ENCODE results near the gene GXYLT2.
"Not testable (repeated sequence)": the region's sequence is repeated elsewhere in the genome, so short reads cannot be mapped to it uniquely, and the experiment has no call there.

The GXYLT2 gene

DNA sequence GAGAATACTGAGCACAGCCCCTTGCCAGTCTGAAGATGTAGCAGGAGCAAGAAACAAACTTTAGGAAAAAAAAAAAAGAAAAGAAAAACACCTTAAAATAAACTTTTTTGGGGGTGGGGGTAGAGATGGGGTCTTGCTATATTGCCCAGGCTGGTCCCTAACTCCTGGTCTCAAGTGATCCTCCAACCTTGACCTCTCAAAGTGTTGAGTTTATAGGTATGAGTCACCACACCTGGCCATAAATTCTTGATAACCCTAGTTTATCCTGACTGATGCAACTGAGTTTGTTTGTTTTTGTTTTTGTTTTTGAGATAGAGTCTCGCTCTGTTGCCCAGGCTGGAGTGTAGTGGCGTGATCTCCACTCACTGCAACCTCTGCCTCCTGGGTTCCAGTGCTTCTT is 28.4 kb downstream of the GXYLT2 start:
- no peak overlapping the region for H3K4me3 ChIP-seq (ENCODE audit: low read length)
- no peak for DNase-seq (ENCODE audit: low read depth)
- TF ChIP-seq, protein P1, sequence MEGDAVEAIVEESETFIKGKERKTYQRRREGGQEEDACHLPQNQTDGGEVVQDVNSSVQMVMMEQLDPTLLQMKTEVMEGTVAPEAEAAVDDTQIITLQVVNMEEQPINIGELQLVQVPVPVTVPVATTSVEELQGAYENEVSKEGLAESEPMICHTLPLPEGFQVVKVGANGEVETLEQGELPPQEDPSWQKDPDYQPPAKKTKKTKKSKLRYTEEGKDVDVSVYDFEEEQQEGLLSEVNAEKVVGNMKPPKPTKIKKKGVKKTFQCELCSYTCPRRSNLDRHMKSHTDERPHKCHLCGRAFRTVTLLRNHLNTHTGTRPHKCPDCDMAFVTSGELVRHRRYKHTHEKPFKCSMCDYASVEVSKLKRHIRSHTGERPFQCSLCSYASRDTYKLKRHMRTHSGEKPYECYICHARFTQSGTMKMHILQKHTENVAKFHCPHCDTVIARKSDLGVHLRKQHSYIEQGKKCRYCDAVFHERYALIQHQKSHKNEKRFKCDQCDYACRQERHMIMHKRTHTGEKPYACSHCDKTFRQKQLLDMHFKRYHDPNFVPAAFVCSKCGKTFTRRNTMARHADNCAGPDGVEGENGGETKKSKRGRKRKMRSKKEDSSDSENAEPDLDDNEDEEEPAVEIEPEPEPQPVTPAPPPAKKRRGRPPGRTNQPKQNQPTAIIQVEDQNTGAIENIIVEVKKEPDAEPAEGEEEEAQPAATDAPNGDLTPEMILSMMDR (conservative IDR thresholded peaks at IDR 0.05; ENCODE audit: low read length) = no peak

DNA sequence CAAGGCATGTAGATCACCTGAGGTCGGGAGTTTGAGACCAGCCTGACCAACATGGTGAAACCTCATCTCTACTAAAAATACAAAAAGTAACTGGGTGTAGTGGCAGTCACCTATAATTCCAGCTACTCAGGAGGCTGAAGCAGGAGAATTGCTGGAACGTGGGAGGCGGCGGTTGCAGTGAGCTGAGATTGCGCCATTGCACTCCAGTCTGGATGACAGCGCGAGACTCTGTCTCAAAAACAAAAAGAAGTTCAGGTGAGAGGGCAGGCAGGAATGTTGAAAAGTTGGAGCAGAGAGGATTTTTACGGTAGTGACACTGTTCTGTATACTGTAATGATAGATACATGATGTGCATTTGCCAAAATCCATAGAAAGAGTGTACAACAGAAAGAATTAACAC is 31.7 kb downstream of the GXYLT2 start:
- TF ChIP-seq, protein P1 (conservative IDR thresholded peaks at IDR 0.05; ENCODE audit: low read length) = no peak
- no peak overlapping the region for H3K4me3 ChIP-seq (ENCODE audit: low read length)
- DNase-seq (ENCODE audit: low read depth) = no peak

DNA sequence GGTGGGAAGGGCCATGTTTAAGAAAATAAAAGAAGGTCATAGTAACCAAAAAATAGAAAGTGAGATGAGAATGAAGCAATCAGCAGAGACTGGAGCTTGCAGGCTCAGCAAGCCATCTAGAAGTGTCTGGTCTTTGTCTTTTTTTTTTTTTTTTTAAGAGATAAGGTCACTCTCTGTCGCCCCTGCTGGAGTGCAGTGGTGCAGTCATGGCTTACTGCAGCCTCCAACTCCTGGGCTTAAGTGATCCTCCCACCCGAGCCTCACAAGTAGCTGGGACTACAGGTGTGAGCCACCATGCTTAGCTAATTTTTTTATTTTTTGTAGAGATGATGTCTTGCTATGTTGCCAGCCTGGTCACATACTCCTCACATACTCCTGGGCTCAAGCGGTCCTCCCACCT is 36.2 kb downstream of the GXYLT2 start:
- no peak overlapping the region for H3K4me3 ChIP-seq (ENCODE audit: low read length)
- no peak for DNase-seq (ENCODE audit: low read depth)
- TF ChIP-seq, protein P1 (conservative IDR thresholded peaks at IDR 0.05; ENCODE audit: low read length) = no peak

DNA sequence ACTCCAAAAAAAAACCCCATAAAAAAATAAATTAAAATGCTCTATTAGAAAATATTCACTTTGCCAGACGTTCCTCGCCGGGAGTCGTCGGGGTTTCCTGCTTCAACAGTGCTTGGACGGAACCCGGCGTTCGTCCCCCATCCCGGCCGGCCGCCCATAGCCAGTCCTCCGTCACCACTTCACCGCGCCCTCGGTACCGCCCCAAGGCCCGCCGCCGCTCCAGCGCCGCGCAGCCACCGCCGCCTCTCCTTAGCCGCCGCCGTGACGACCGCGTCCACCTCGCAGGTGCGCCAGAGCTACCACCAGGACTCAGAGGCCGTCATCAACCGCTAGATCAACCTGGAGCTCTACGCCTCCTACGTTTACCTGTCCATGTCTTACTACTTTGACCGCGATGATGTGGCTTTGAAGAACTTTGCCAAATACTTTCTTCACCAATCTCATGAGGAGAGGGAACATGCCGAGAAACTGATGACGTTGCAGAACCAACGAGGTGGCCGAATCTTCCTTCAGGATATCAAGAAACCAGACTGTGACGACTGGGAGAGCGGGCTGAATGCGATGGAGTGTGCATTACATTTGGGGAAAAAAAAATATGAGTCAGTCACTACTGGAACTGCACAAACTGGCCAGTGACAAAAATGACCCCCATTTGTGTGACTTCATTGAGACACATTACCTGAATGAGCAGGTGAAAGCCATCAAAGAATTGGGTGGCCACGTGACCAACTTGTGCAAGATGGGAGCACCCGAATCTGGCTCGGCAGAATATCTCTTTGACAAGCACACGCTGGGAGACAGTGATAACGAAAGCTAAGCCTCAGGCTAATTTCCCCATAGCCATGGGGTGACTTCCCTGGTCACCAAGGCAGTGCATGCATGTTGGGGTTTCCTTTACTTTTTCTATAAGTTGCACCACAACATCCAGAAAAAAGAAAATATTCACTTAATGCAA is 41.2 kb downstream of the GXYLT2 start:
- DNase-seq (ENCODE audit: low read depth); H3K4me3 ChIP-seq (ENCODE audit: low read length): not testable (repeated sequence)

DNA sequence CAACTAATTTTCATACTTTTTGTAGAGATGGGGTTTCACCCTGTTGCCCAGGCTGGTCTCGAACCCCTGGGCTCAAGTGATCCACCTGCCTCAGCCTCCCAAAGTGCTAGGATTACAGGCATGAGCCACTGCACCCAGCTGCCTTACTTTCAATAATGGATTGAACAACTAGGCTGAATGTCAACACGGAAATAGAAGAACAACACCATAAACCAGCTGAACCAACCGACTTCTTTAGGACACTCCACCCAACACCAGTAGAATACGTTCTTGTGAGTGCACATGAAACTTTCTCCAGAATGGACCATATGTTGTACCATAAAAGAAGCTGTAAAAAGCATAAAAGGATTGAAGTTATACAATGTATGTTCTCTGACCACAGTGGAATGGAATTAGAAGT is 42.9 kb downstream of the GXYLT2 start:
- no peak for DNase-seq (ENCODE audit: low read depth)
- H3K4me3 ChIP-seq (ENCODE audit: low read length) = no peak overlapping the region
- TF ChIP-seq, protein P1 (conservative IDR thresholded peaks at IDR 0.05; ENCODE audit: low read length) = no peak

DNA sequence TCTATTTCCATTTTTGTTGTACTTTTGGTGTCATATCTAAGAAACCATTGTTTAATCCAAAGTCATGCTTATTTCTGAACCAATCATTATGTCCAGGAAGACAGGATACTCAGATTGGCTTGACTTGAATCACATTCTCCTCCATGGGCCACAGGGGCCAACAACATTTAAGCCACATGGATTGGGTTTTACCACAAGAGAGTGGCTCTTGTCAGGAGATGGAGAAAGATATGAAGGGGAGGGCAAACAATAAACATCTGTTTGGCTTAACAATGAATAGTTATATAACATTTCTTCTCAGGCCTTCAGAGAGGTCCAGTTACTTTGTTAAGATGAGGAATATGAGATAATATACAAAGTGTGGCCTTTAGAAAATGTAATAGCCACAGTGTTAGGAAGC is 44.6 kb downstream of the GXYLT2 start:
- H3K4me3 ChIP-seq (ENCODE audit: low read length) = no peak overlapping the region
- TF ChIP-seq, protein P1 (conservative IDR thresholded peaks at IDR 0.05; ENCODE audit: low read length) = no peak
- no peak for DNase-seq (ENCODE audit: low read depth)

DNA sequence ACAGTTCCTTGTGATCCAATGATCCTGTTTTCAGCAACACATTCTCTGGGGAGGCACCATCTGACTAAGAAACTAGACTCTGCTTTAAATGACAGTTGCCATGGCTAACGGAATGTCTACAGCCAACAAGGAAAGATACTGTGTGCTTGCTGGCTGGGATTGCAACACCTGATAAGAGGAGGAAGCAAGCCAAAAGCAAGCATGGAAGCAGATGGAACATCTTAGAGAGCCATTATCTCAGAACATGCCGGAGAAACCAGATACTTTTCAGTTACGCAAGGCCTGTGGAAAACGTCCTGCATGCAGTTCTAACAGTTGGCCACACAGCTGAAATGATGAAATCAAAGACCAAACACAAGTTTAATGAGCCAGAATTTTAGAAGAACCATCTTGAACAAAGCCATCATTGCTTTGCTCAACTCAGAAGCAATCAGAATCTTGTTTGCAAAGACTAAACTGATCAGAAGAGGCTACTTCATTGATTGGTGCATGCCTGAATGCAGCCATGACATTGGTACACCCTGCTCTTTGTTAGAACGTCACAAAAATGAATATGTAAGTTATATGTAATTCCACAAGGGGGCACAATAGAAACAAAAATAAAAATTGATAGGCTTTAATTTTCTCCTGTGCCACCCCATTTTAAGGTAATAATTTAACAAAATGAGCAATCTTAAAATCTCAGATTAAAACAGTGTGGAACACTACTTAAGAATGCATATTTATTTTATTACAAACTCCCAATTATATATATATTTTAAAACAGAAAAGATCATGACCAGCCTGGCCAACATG is 50.8 kb downstream of the GXYLT2 start:
- peak; percentile 98 for DNase-seq (ENCODE audit: low read depth)
- no peak overlapping the region for H3K4me3 ChIP-seq (ENCODE audit: low read length)
- TF ChIP-seq, protein P1 (conservative IDR thresholded peaks at IDR 0.05; ENCODE audit: low read length) = peak; percentile 61

Measured in AG10803 (cell line).